SH-SY5Y (cell line): Measurements from ENCODE around the gene HLF.

Experiments used
- GATA2 ChIP-seq: IDR thresholded peaks from 2 replicates; pipeline ENCODE4 v1.6.1; 2011; ENCODE audit warnings: mild to moderate bottlenecking, low read depth, low read length
- GATA3 ChIP-seq: IDR thresholded peaks from 2 replicates; pipeline ENCODE4 v1.6.1; 2011; ENCODE audit warnings: low read depth, mild to moderate bottlenecking, low read length, moderate library complexity

HLF gene

DNA sequence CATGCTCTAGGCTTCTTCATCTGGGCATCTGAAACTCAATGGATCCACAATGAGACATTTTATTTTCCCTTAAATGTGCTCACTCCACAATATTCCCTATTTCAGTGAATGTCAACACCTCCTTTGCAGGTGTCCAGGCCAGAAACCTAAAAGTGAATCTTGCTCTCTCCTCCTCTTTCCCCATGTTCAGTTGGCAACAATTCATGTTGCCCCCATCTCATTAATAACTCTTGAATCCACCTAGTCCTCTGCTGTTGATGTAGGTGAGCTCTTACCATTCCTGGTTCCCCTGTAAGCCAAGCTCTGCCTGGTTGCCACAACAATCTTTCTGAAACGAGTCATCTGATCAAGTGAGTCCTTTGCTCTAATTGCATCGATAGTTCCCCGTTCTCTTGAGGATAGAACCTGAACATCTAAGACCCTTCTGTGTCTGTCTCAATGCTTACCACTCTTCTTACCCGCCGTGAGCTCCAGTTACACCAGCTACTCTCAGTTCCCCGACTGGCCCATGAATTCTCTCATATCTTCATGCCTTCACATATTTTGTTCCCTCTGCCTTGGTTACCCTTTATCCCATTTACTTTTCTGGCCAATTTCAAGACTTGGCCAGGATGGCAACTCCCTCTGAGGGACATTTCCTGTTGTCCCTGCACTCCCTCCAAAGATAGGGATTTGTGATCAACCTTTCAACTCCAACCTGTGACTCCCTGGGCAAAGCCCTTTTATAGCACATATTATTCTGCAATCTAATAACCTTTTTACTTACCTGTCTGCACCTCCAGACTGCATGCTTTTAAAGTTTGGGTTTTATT, 35.9 kb downstream of the HLF start:
- TF ChIP-seq GATA2: no peak

GRCh38 chr17:55301521-55302406, 37.0 kb downstream of the HLF start:
- TF ChIP-seq GATA3: no peak
- TF ChIP-seq GATA2: no peak

- TF ChIP-seq GATA3 (no peak), GATA2 (no peak)
Observed at GRCh38 chr17:55302407-55302787, 37.6 kb downstream of the HLF start.

- TF ChIP-seq GATA3 (no peak), GATA2 (no peak)
Observed at GRCh38 chr17:55303008-55303493, 38.3 kb downstream of the HLF start.

DNA sequence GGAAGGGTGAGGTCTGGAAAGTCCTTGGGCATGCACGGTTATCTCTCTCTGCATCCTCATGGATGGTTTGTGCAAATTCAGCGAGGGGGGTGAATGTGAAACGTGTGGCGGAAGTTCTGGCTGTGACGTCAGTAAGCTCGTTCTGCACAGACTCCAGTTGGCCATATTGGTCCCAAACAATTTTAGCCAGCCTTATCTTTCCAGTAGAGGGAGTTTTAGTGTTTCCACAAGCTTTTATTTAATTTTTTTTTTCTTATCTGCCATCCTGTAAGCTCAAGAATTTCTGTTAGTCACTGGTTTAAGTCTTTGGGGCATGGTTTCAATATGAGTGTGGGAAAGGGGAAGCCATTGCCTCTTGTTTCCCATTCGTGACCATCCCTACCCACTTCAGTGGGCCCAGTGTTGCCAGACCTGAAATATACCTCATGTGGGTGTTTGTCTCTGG, 39.0 kb downstream of the HLF start:
- TF ChIP-seq GATA3 (no peak), GATA2 (no peak)

GRCh38 chr17:55304171-55304859, 39.6 kb downstream of the HLF start:
- TF ChIP-seq GATA2: no peak
- TF ChIP-seq GATA3: no peak

DNA sequence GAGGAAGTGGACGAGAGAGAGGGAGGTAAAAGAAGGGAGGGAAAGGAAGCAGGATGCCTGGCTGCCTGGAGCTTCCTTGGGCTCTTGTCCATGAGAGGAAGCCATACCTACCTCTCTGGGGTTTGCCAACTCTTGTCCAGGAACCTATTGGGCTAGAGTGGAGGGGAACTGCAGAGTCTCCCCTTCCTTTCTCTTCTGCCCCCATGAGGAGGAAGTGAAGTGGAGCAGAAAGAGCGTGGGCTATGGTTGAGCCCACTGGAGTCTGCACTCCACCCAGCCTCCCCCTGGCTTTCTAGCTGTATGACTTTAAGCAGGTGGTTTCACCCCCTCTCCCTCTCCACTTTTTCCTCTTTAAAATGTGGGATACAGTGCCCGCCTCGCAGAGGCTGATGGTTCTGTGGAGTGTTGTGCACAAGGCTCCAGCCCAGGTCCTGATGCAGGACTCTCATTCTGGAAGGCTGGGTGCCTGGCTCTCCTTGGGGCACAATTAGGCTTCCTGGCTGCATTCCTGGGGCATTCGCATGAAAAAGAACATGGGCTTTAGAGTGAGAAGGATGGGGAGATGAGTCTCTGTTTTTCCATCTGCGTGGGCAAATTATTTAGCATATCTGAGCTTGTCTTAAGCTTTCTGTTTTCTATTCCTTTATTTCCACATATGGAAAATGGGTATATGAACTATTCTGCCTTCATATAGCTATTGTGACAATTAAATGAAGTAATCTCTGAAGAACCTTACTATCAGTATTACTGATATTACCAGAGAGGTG, 40.7 kb downstream of the HLF start:
- TF ChIP-seq GATA3 (no peak), GATA2 (no peak)

DNA sequence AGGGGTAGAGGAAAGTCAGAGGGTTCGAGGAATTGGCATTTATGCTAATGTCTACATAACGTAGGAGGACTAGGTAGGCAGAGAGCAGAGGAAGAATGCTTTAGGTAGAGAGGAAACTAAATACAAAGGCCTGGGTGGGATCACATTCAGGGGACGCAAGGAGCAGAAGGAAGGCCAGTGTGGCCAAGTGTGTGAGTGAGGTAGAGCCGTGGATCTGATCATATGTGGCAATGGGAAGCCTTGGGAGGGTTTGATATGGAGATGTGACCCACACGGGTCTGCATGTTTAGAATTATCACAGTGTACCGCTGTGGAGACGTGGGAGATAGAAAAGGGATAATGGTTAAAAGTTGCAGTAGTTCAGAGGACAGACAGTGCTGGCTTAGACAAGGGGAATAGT, 43.1 kb downstream of the HLF start:
- TF ChIP-seq GATA3 (no peak), GATA2 (no peak)

GRCh38 chr17:55308613-55309391, 44.0 kb downstream of the HLF start:
- TF ChIP-seq GATA3 (no peak), GATA2 (no peak)

DNA sequence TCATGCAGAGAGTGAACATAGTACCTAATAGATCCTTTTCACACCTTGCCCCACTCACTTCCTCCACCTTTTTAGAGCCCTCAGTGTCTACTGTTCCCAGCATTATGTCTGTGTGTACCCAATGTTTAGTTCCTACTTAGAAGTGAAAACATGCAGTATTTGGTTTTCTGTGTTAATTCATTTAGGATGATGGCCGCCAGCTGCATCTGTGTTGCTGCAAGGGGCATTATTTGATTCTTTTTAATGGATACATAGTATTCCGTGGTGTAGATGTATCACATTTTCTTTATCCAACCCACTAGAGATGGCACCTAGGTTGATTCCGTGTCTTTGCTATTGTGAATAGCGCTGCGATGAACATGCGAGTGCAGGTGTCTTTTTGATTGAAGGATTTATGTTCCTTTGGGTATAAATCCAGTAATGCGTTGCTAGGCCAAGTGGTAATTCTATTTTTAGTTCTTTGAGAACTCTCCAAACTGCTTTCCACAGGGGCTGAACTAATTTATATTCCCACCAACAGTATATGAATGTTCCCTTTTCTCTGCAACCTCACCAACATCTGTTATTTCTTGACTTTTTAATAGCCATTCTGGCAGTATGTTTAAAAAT, 47.1 kb downstream of the HLF start:
- TF ChIP-seq GATA2 (no peak), GATA3 (no peak)

DNA sequence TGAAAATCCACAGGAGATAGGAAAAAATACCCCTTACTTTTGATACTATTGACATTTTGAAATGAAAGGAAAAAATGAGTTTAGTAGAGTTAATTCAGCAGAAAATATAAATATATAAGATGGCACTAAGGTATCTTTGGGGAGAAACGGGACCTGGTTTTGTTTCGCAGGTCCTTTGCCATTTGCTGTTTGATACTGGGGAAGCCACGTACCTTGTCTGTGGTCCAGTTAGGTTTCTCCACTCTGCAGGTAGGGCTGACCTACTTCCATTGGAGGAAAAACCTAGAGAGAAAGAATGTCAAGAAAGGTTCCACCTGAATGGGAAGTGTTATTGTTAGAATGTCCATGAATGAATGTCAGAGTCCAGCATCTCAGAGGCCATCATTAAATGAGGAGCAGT, 48.1 kb downstream of the HLF start:
- TF ChIP-seq GATA3 (no peak), GATA2 (no peak)

DNA sequence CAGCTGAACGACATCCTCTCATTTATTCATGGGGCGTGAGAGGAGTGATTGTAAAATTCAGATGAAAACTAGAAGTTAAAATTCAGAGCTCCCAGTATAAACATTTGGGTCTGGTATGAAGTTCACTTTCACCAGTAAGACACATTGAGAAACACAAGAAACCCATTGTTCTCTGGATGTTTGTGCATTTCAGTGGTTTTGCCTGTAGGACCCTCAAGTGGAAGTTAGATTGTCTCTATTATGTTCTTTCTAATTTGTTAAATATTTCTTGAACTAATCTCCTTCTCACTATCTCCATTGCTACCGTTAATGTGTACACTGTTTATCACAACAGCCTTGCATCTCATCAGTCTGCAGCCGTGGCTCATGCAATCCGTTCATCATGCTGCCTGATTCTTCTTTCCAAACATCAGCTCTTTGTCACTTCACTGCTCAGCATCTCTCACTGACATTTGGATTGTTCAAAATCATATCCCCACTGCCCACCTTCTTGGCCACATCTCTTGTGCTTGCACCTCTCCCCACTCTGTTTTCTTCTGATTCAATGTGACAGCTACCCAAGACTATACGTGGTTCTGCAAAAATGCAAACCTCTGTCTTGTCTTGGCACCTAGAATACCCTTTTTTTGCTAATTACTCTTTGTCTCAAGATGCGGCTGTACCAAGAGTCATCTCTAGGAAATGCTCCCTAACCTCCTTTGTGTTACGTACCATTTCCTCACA, 49.5 kb downstream of the HLF start:
- TF ChIP-seq GATA2 (no peak), GATA3 (no peak)

DNA sequence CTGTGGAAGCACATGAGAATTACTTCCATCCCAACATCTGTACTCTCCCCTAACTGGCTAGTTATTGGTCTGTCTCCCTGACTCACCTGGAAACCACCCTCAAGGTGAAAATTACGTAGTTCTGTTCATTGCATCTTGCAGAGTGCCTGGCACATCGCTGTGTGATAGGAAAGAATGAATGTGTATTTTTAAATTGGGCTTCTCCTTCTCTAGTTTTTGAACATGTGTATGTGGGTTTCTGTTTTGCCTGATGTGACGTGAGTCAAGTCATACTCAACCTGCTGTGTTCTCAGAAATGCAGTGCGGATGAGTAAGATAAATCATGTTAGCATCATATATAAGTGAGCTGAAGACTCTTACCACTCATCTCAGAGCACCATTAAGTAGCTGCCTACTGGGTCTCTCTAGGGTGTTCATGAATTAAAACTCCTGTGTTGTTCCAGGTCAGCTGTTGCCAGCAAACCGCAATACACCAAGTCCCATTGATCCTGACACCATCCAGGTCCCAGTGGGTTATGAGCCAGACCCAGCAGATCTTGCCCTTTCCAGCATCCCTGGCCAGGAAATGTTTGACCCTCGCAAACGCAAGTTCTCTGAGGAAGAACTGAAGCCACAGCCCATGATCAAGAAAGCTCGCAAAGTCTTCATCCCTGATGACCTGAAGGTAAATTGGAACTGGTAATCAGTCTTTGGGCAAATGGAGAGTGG, 50.2 kb downstream of the HLF start:
- TF ChIP-seq GATA2 (no peak), GATA3 (no peak)
